GM12878 (cell line): ENCODE data around the gene BHLHE41. TPM values are rescaled to one million over a fixed set of nuclear protein-coding genes. Genes with fewer than 3 reads are reported as not detected.

Experiments used
- ATAC-seq: fragments of 200-7000 bp; cut with Tn5 transposase; 3 replicates; pipeline ENCODE4 v1.9.1; 2020; ENCODE audit warnings: mild to moderate bottlenecking, moderate library complexity
- BruUV-seq: library from RNA; stranded (reverse); fragments of 400-500 nt; replicated peaks from 2 replicates; lab custom pipeline; 2021; lab: Mats Ljungman, UMichigan
- CTCF ChIA-PET: fragments of 300-600 bp; sonication (Branson Sonifier 250); formaldehyde crosslinking; extraction: SDS; loops from one replicate; lab custom pipeline; 2021; ENCODE audit warnings: inconsistent platforms; lab: Yijun Ruan, JAX
- POLR2A ChIA-PET: fragments of 350-600 bp; formaldehyde crosslinking; extraction: SDS; loops from one replicate; lab custom pipeline; 2021; ENCODE audit warnings: inconsistent platforms; lab: Charles Lee
- RAD21 ChIA-PET: fragments of 300-600 bp; sonication (Branson Sonifier 250); formaldehyde crosslinking; loops from one replicate; lab custom pipeline; 2023; ENCODE audit warnings: antibody characterized with exemption; ENCODE audit not compliant: unreplicated experiment; lab: Charles Lee
- SMC1A ChIA-PET: fragments of 300-600 bp; sonication (Branson Sonifier 250); formaldehyde crosslinking; loops from one replicate; lab custom pipeline; 2023; ENCODE audit not compliant: unreplicated experiment, uncharacterized antibody; lab: Charles Lee
- DNase-seq: peaks from one replicate; pipeline ENCODE4 v3.0.0-alpha.2; 2011; ENCODE audit warnings: low read depth, low spot score
- FAIRE-seq: peaks from 3 replicates; lab custom pipeline; 2011; peaks lifted over from hg19 to GRCh38; lab: Jason Lieb, UNC
- H2AFZ ChIP-seq: 2 replicates; pipeline ENCODE4 v1.6.0; 2011; ENCODE audit warnings: low read depth, low read length, control low read depth; ENCODE audit not compliant: control insufficient read depth
- H3K27ac ChIP-seq: 2 replicates; pipeline ENCODE4 v1.5.1; 2011; ENCODE audit warnings: control low read depth; ENCODE audit not compliant: control insufficient read depth, insufficient read depth
- H3K27me3 ChIP-seq, 2 experiments: replicated peaks in 1 of 2; 2 replicates each; pipeline versions ENCODE4 v1.6.0 to v1.6.1; 2011; ENCODE audit warnings: low read length in 1 of 2; ENCODE audit not compliant: control insufficient read depth in 2 of 2, insufficient read depth in 2 of 2
- H3K36me3 ChIP-seq, 2 experiments: 2 replicates each; pipeline ENCODE4 v1.5.1; 2011; ENCODE audit warnings: low read length in 1 of 2; ENCODE audit not compliant: control insufficient read depth in 2 of 2, insufficient read depth in 2 of 2
- H3K4me1 ChIP-seq: 2 replicates; pipeline ENCODE4 v1.6.1; 2011; ENCODE audit warnings: mild to moderate bottlenecking, low read length, moderate library complexity, mixed read lengths; ENCODE audit not compliant: control insufficient read depth, insufficient read depth
- H3K4me2 ChIP-seq: 2 replicates; pipeline ENCODE4 v1.6.0; 2011; ENCODE audit warnings: control low read depth; ENCODE audit not compliant: control insufficient read depth, insufficient read depth
- H3K4me3 ChIP-seq: fragments of 200-600 bp; sonication (generic); 2 replicates; pipeline ENCODE4 v1.5.1; 2016
- H3K79me2 ChIP-seq: 2 replicates; pipeline ENCODE4 v1.6.0; 2011; ENCODE audit warnings: low read length; ENCODE audit not compliant: control insufficient read depth, insufficient read depth
- H3K9ac ChIP-seq: 2 replicates; pipeline ENCODE4 v1.8.0; 2011; ENCODE audit warnings: low read length, control low read depth, mixed read lengths; ENCODE audit not compliant: control insufficient read depth, insufficient read depth
- H3K9me3 ChIP-seq: replicated peaks from 3 replicates; pipeline ENCODE4 v1.5.1; 2011; ENCODE audit warnings: mild to moderate bottlenecking, low read length; ENCODE audit not compliant: control insufficient read depth, insufficient read depth
- H4K20me1 ChIP-seq: 2 replicates; pipeline ENCODE4 v1.6.0; 2011; ENCODE audit not compliant: control insufficient read depth, insufficient read depth
- BHLHE40 ChIP-seq, 2 experiments: fragments of 450-650 bp in 1 of 2; IDR thresholded peaks; 2 replicates each; pipeline ENCODE4 v1.6.1; 2011 to 2017; ENCODE audit warnings: low read depth in 2 of 2, borderline replicate concordance in 1 of 2, improper control_type of control experiment in 1 of 2, low read length in 1 of 2, mild to moderate bottlenecking in 1 of 2
- FOXK2 ChIP-seq: fragments of 450-650 bp; IDR thresholded peaks from 2 replicates; pipeline ENCODE4 v1.6.1; 2017; ENCODE audit warnings: mild to moderate bottlenecking, moderate library complexity
- MYC ChIP-seq: IDR thresholded peaks from 2 replicates; pipeline ENCODE4 v1.6.1; 2011; ENCODE audit warnings: mild to moderate bottlenecking, low read length, moderate library complexity, inconsistent platforms; ENCODE audit not compliant: insufficient read depth, insufficient replicate concordance, insufficient read length, severe bottlenecking
- NFIC ChIP-seq: IDR thresholded peaks from 2 replicates; pipeline ENCODE4 v1.6.1; 2012; ENCODE audit warnings: low read depth, mild to moderate bottlenecking, inconsistent platforms, low read length, moderate library complexity
- NR2C1 ChIP-seq: fragments of 450-650 bp; IDR thresholded peaks from 2 replicates; pipeline ENCODE4 v1.6.1; 2017; ENCODE audit warnings: antibody characterized with exemption, mild to moderate bottlenecking, moderate library complexity
- PAX5 ChIP-seq: IDR thresholded peaks from 2 replicates; pipeline ENCODE4 v1.6.1; 2011; ENCODE audit warnings: low read depth, low read length, borderline replicate concordance
- POLR2AphosphoS2 ChIP-seq: IDR thresholded peaks from 2 replicates; pipeline ENCODE4 v1.6.1; 2011; ENCODE audit warnings: low read depth, mild to moderate bottlenecking, low read length, improper control_type of control experiment, moderate library complexity
- RAD21 ChIP-seq: IDR thresholded peaks from 2 replicates; pipeline ENCODE4 v1.6.1; 2011; ENCODE audit warnings: mild to moderate bottlenecking, low read depth, low read length, moderate library complexity; ENCODE audit not compliant: insufficient read depth
- RB1 ChIP-seq: fragments of 450-650 bp; formaldehyde crosslinking; IDR thresholded peaks from 2 replicates; pipeline ENCODE4 v1.6.1; 2017; ENCODE audit warnings: mild to moderate bottlenecking, borderline replicate concordance
- RFX5 ChIP-seq: IDR thresholded peaks from 2 replicates; pipeline ENCODE4 v1.6.1; 2011; ENCODE audit warnings: low read depth, low read length, improper control_type of control experiment
- RUNX3 ChIP-seq: IDR thresholded peaks from 2 replicates; pipeline ENCODE4 v1.6.1; 2012; ENCODE audit warnings: low read length, inconsistent platforms
- SIX5 ChIP-seq: IDR thresholded peaks from 2 replicates; pipeline ENCODE4 v1.6.1; 2011; ENCODE audit warnings: mild to moderate bottlenecking, low read depth, low read length, moderate library complexity; ENCODE audit not compliant: severe bottlenecking
- SPI1 ChIP-seq: IDR thresholded peaks from 2 replicates; pipeline ENCODE4 v1.6.1; 2011; ENCODE audit warnings: low read depth, mild to moderate bottlenecking, low read length, moderate library complexity, borderline replicate concordance; ENCODE audit not compliant: insufficient read depth
- SUPT20H ChIP-seq: IDR thresholded peaks from 2 replicates; pipeline ENCODE4 v1.6.1; 2011; ENCODE audit warnings: low read depth, mild to moderate bottlenecking, low read length, moderate library complexity, borderline replicate concordance; ENCODE audit not compliant: control insufficient read depth
- TBL1XR1 ChIP-seq: IDR thresholded peaks from 2 replicates; pipeline ENCODE4 v1.6.1; 2012; ENCODE audit warnings: low read depth, low read length, improper control_type of control experiment
- WRNIP1 ChIP-seq: IDR thresholded peaks from 2 replicates; pipeline ENCODE4 v1.6.1; 2011; ENCODE audit warnings: low read depth, low read length, improper control_type of control experiment, borderline replicate concordance
- ZNF384 ChIP-seq: IDR thresholded peaks from 2 replicates; pipeline ENCODE4 v1.6.1; 2012; ENCODE audit warnings: low read depth, mild to moderate bottlenecking, low read length, improper control_type of control experiment, borderline replicate concordance
- WGBS: methylation state at CpG from one replicate; pipeline ENCODE4 v1.1.6; 2016; ENCODE audit warnings: low lambda C conversion rate; ENCODE audit not compliant: insufficient replicate concordance, insufficient coverage; ENCODE audit errors: missing lambda C conversion rate; 5-methylcytosine and 5-hydroxymethylcytosine counted together
- in situ Hi-C: fragments of 300-500 bp; cut with MboI; formaldehyde crosslinking; loops from 9 replicates; pipeline ENCODE4 v1.14.3; 2018; ENCODE audit warnings: mixed read lengths
- intact Hi-C: fragments of 100-400 bp; cut with micrococcal nuclease; formaldehyde crosslinking; loops from one replicate; pipeline ENCODE4 v1.14.2; 2022; ENCODE audit not compliant: unreplicated experiment
- polyA plus RNA-seq, 11 experiments: library from polyadenylated mRNA; depleted of rRNA in 4 of 11; unstranded in 6 of 11; stranded (reverse) in 5 of 11; fragments of >200 nt; fragmentation: Nextera tagmentation in 4 of 11; fragmentation: Illumina TruSeq in 1 of 11; extraction: Ambion mirVana in 4 of 11; extraction: Trizol in 1 of 11; gene quantifications; 1 replicate in 1 of 11; 2 replicates in 10 of 11; pipeline versions ENCODE4 v1.2.1 to v1.2.3, GENCODE V29; 2011 to 2016; ENCODE audit warnings: inconsistent platforms in 2 of 11, missing spikeins in 2 of 11, low read depth in 1 of 11
- total RNA-seq, 4 experiments: library from RNA; depleted of rRNA in 3 of 4; stranded (reverse); fragments of >200 nt in 3 of 4; fragmentation: Illumina TruSeq in 1 of 4; extraction: Trizol in 1 of 4; gene quantifications; 2 replicates each; pipeline versions ENCODE4 v1.2.1 to v1.2.3, GENCODE V29; 2013 to 2021

BHLHE41 gene
- total and polyA plus RNA-seq, 10 of the 15 experiments (the other 5 are each of a cell fraction or from before 2014, with no cell fraction given): 0.02 to 1.5 (median 0.07) TPM; not detected in 3

DNA sequence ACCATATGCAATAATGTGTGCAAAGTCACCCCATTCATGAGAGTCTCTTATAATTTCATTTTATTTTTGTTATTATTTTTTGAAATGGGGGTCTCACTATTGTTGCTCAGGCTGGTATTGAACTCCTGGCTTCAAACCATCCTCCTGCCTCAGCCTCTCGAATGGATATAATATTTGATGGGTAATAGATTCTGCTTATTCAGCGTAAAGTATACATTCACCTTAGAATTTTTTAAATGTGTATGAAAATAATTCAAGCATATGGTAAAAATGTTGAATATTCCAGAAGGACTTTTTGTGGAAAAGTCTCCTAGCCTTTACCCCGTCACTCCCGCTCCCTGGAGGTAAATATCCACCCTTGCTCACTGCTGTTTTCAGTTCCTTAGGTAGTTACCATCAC lies 47.2 kb upstream of the BHLHE41 start:
- no TSS peak for BruUV-seq
- ChIA-PET SMC1A (interaction anchor here (1.2 to 2.2 kb wide), 3 partner anchors 10 to 19 kb away, joined by 3 to 22 read pairs (median 5); no protein-coding TSS in a partner anchor), CTCF (interaction anchor here (1.0 to 2.0 kb wide), 5 partner anchors 14 to 100 kb away, joined by 3 to 6 read pairs (median 3); partner anchors contain the start of gene SSPN), RAD21 (interaction anchor here (0.9 to 1.5 kb wide), 2 partner anchors 15 to 49 kb away, joined by 4 read pairs; no protein-coding TSS in a partner anchor), POLR2A (no interaction called here)
- no peaks in the 10 kb centered on the region for H3K36me3 ChIP-seq
- intact Hi-C loops (no loop called here), in situ Hi-C loops (no loop called here)
- ATAC-seq (no peak), DNase-seq (no peak), FAIRE-seq (no peak)
- no peaks in the 10 kb centered on the region for H4K20me1 ChIP-seq
- no peak overlapping the region for H3K4me3 ChIP-seq
- TF ChIP-seq RUNX3 (no peak), RFX5 (no peak)
- H3K4me2 ChIP-seq: no peak overlapping the region
- H3K4me1 ChIP-seq: no peaks in the 10 kb centered on the region; the same call in none of the 2 replicates
- no peak overlapping the region for H2AFZ ChIP-seq
- no peak overlapping the region for H3K9ac ChIP-seq
- WGBS: 79% methylated on average over 4 of the region's 4 CpGs
- no peak overlapping the region for H3K27ac ChIP-seq
- H3K27me3 ChIP-seq: no peaks in the 10 kb centered on the region; a peak in 1 of 4 replicates
- H3K79me2 ChIP-seq: no peaks in the 10 kb centered on the region
- H3K9me3 ChIP-seq: no peaks in the 10 kb centered on the region

DNA sequence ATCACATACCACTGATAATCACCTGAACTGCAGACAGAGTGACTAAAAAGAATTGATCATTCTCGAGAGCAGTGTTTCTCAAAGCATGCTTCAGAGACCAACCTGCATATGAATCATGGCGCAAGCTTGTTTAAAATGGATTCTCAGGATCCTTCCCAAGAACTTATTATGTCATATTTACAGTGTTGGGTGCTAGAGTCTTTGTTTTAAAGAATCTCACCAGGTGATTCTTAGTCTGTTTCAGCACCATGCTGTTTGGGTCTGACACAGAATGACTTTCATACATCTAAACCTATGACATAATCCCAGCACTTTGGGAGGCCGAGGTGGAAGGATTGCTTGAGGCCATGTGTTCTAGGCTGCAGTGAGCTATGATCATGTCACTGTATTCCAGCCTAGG lies 39.3 kb upstream of the BHLHE41 start:
- Histone ChIP-seq H3K4me3 (no peak overlapping the region), H3K4me1 (peaks cover 6% of the 10 kb centered on the region), H2AFZ (no peak overlapping the region), H4K20me1 (no peaks in the 10 kb centered on the region), H3K27ac (no peak overlapping the region), H3K9ac (no peak overlapping the region), H3K27me3 (no peaks in the 10 kb centered on the region), H3K79me2 (no peaks in the 10 kb centered on the region), H3K9me3 (no peaks in the 10 kb centered on the region; the same call in 2 of the 3 replicates), H3K36me3 (no peaks in the 10 kb centered on the region), H3K4me2 (no peak overlapping the region)
- ChIA-PET SMC1A (interaction anchor here (0.8 to 3.5 kb wide), 6 partner anchors 8 to 133 kb away, joined by 3 to 14 read pairs (median 4); partner anchors contain the start of gene SSPN), POLR2A (interaction anchor here (2.6 kb wide), 1 partner anchor 10 kb away, joined by 9 read pairs; no protein-coding TSS in a partner anchor), CTCF (interaction anchor here (1.0 to 1.9 kb wide), 3 partner anchors 8 to 67 kb away, joined by 4 to 5 read pairs (median 4); no protein-coding TSS in a partner anchor), RAD21 (no interaction called here)
- DNase-seq: no peak
- intact Hi-C loops (no loop called here), in situ Hi-C loops (no loop called here)
- TF ChIP-seq TBL1XR1 (no peak), RB1 (no peak), POLR2AphosphoS2 (no peak), BHLHE40 (IDR thresholded peaks at IDR 0.05; ENCODE audit: borderline replicate concordance in 1 of 2, low read depth in 2 of 2, low read length in 1 of 2) (no peak), ZNF384 (no peak), SPI1 (no peak), MYC (no peak), SIX5 (no peak), SUPT20H (no peak), RAD21 (no peak), NFIC (no peak), NR2C1 (no peak), FOXK2 (no peak), WRNIP1 (no peak), PAX5 (no peak)
- no peak for FAIRE-seq
- BruUV-seq: no TSS peak
- ATAC-seq: no peak
- WGBS: 95% methylated on average over 3 of the region's 3 CpGs
